ENCODE measurements around the gene ZNF189. TPM values are rescaled to one million over a fixed set of nuclear protein-coding genes. Genes with fewer than 3 reads are reported as not detected.

The ZNF189 gene
- total RNA-seq, 1 experiment from 2014 or later, result 15.8 TPM

DNA sequence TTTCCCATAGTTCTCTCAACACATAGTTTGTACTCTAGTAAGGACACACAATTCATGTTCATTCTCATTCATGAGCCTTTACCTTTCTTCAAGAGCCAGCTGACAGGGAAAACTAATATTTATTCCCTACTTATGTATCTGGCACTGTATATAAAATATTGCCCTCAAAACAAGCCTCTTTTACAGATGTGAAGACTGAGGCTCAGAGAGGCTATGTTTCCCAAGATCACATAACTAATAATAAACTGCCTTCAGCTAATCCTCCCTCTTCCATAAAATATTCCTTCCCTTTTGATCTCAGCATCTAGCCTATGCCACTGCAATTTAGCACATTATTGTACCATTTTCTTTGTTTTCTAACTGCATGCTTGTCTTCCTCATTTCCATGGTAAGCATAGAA is 18.7 kb downstream of the ZNF189 start:
- no peaks in the 10 kb centered on the region for H3K4me1 ChIP-seq (ENCODE audit: insufficient read depth, low read length)
- H3K18ac ChIP-seq (ENCODE audit: insufficient read length, low read depth, low read length), result no peak overlapping the region
- Mint-ChIP-seq H3K36me3 (ENCODE audit: insufficient read depth in 1 of 3, low read depth in 3 of 3) (peaks cover 3 to 7% (median 4%) of the 10 kb centered on the region in 3 experiments; a peak in 4 of 7 replicates), H3K27me3 (ENCODE audit: low read depth) (peaks cover 7% of the 10 kb centered on the region), H3K4me3 (no peak overlapping the region), H3K9me3 (peaks cover 5 to 12% of the 10 kb centered on the region in 2 experiments; a peak in 4 of 5 replicates), H3K4me1 (peaks cover under 1 to 2% of the 10 kb centered on the region in 2 experiments; a peak in 3 of 4 replicates), H3K27ac (no peak overlapping the region)
- no peak overlapping the region for H2BK120ac ChIP-seq (ENCODE audit: low read depth, low read length, poor library complexity, severe bottlenecking)
- H2BK15ac ChIP-seq (ENCODE audit: low read depth, low read length), result no peak overlapping the region
- no peaks in the 10 kb centered on the region for H3K27me3 ChIP-seq (ENCODE audit: insufficient read depth, low read length)
- no peak overlapping the region for H3K27ac ChIP-seq (ENCODE audit: insufficient read length, low read depth, low read length)
- DNase-seq, result no peak
- no peak overlapping the region for H2AFZ ChIP-seq (ENCODE audit: low read length)
- no peaks in the 10 kb centered on the region for H3K79me2 ChIP-seq (ENCODE audit: insufficient read depth, low read length)
- no peak overlapping the region for H3K4me2 ChIP-seq (ENCODE audit: insufficient read depth, insufficient read length, low read length)
- H4K5ac ChIP-seq (ENCODE audit: insufficient read length, low read depth, low read length), result no peak overlapping the region
- TF ChIP-seq, protein P1, sequence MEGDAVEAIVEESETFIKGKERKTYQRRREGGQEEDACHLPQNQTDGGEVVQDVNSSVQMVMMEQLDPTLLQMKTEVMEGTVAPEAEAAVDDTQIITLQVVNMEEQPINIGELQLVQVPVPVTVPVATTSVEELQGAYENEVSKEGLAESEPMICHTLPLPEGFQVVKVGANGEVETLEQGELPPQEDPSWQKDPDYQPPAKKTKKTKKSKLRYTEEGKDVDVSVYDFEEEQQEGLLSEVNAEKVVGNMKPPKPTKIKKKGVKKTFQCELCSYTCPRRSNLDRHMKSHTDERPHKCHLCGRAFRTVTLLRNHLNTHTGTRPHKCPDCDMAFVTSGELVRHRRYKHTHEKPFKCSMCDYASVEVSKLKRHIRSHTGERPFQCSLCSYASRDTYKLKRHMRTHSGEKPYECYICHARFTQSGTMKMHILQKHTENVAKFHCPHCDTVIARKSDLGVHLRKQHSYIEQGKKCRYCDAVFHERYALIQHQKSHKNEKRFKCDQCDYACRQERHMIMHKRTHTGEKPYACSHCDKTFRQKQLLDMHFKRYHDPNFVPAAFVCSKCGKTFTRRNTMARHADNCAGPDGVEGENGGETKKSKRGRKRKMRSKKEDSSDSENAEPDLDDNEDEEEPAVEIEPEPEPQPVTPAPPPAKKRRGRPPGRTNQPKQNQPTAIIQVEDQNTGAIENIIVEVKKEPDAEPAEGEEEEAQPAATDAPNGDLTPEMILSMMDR (conservative IDR thresholded peaks at IDR 0.05), result no peak
- H3K9me3 ChIP-seq (ENCODE audit: control insufficient read depth, low read depth, low read length), result no peaks in the 10 kb centered on the region
- no peak overlapping the region for H3K4ac ChIP-seq (ENCODE audit: low read depth, low read length)
- H3K23me2 ChIP-seq (ENCODE audit: insufficient read length, low read depth, low read length, poor library complexity, severe bottlenecking), result no peaks in the 10 kb centered on the region
- H2BK20ac ChIP-seq (ENCODE audit: low read depth, low read length, poor library complexity, severe bottlenecking), result no peak overlapping the region
- H2BK5ac ChIP-seq (ENCODE audit: insufficient read length, low read length), result no peak overlapping the region
- H4K8ac ChIP-seq (replicated peaks; ENCODE audit: insufficient read length, low read depth, low read length), result no peak overlapping the region
- no peak overlapping the region for H3K56ac ChIP-seq (ENCODE audit: insufficient read length, low read depth, low read length)
- H4K91ac ChIP-seq (ENCODE audit: insufficient read length, low read depth, low read length), result no peak overlapping the region
- H2AK5ac ChIP-seq (ENCODE audit: insufficient read length, low read length), result no peak overlapping the region
- no peak overlapping the region for H3K9ac ChIP-seq (ENCODE audit: extremely low read depth, insufficient read length, low read length)
- no peak overlapping the region for H3K23ac ChIP-seq (ENCODE audit: insufficient read length, low read depth, low read length)
- no peak overlapping the region for H3T11ph ChIP-seq (ENCODE audit: low read length)
- no peaks in the 10 kb centered on the region for H3K79me1 ChIP-seq (ENCODE audit: insufficient read depth, low read depth, low read length, poor library complexity, severe bottlenecking)
- no peaks in the 10 kb centered on the region for H4K20me1 ChIP-seq (ENCODE audit: control insufficient read depth, insufficient read depth, insufficient read length)
- no peak overlapping the region for H2BK12ac ChIP-seq (ENCODE audit: insufficient read length, low read depth, low read length)
- H3K14ac ChIP-seq (ENCODE audit: insufficient read depth, low read length), result no peak overlapping the region
